HG03442 (cell line): ENCODE data around the gene GALNT17.

Experiments used
- ATAC-seq: cut with Tn5 transposase; IDR thresholded peaks from one replicate; pipeline ENCODE4 v1.9.1; 2021; ENCODE audit warnings: mild to moderate bottlenecking, moderate library complexity; ENCODE audit not compliant: unreplicated experiment

GALNT17 gene

GRCh38 chr7:71486856-71487628, 355.1 kb downstream of the GALNT17 start:
- ATAC-seq, result no peak

DNA sequence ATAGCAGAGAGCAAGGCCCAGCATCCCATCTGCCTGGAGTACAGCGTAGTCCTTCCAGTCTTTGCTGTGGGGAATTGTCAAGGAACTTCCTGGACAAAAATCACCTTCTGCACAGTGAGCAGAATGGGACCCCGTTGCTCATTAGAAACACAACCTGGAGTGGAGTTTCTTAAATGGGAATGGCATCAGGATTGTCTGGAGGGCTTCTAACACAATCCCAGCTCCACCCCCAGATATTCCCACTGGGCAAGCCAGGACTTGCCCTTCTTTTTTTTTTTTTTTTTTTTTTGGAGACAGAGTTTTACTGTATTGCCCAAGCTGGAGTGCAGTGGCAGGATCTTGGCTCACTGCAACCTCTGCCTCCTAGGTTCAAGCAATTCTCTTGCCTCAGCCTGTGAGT, 356.4 kb downstream of the GALNT17 start:
- ATAC-seq, result no peak

- no peak for ATAC-seq
Observed at GRCh38 chr7:71491336-71491735, 359.4 kb downstream of the GALNT17 start.

GRCh38 chr7:71495828-71496227, 363.9 kb downstream of the GALNT17 start:
- ATAC-seq, result no peak

DNA sequence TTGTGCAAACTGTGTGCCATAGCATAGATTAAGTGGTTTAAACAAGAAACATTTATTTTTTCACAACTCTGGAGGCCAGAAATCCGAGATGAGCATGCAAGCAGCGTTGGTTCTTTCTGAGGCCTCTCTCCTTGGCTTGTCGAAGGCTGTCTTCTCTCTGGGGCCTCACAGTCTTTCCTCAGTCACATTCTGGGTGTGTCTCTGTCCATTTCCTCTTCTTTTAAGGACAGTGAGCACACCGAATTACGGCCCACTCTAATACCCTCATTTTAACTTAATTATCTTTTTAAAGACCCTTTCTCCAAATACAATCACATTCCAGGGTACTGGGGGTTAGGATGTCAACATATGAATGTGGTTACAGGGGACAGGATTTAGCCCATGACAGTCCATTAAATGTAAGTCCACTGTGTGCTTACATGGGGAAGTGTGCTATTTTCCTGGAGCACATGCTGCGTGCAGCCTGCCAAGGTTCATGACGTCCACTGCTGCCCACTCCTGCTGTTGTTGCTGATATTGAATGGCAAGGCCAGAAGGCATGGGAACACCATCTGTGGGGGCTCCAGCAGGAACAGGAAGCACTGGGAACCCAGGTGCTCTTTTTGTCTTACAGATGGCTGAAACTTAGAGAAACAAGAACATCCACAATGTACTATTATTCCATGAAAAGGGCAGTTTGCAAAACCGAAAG, 365.5 kb downstream of the GALNT17 start:
- no peak for ATAC-seq

DNA sequence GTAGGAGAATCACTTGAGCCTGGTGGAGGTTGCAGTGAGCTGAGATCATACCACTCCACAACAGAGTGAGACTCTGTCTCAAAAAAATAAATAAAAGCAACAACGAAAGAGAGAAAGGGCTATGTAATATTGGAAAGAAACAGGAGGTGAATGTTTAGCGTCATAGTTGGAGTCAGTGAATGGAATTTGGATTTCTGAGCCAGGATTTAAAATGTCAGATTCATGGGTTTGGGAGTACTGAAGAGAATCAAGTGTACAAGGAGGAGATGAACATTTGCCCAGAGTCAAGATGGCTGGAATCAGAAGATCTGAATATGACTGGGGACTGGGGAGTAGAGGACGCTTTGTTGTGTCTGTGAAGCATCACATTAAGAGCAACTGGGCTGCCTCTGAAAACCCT, 366.4 kb downstream of the GALNT17 start:
- ATAC-seq, result no peak

DNA sequence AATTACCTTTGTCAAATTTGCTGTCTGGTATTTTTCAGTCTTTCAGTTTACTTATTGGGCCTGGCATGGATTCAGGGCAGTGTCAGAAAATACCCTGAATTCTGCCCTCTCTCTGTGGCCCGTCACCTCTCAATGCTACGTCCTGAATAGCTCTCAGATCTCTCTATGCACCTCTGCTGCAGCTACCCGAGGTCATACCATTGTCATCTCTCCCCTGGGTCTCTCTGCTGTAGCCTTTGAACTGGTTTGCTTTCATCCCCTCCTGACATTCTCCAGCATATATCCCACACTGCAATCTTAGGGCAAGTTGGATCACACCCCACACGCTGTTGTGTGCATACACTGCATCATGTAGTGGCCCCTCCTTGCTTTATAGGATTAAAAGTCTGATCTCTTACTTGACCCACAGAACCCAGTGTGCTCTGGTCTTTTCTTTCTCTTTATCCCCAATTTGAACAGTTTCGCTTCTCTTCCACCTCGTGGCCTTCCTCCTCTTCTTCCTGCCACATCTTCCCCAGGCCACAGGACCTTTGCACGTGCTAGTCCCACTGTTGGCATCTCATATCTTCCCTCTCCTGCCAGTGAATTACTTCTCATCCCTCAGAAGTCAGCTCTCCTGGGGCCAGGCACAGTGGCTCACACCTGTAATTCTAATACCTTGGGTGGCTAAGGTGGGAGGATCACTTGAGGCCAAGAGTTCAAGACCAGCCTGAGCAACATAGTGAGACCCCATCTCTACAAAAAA, 372.9 kb downstream of the GALNT17 start:
- ATAC-seq, result no peak

- ATAC-seq, result no peak
Observed at GRCh38 chr7:71506822-71507221, 374.9 kb downstream of the GALNT17 start.

GRCh38 chr7:71507680-71508602, 376.0 kb downstream of the GALNT17 start:
- no peak for ATAC-seq

DNA sequence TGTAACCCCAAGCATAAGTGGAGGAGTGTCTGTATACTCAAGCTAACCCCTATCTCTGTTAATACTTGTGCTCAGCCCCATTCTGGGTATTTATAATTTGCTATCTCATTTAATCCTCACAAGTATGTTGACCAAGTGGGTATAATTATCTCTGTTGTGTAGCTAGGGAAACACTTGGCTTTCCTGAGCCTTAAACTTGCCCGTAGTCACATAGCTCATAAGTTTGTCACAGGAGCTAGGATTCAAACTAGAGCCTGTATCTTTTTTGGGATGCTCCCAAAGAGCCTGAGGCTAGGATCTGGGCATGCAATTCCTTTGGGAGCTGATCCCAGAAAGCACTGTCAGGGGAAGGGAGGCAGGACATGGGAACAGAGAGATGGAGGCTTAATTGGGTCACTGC, 377.4 kb downstream of the GALNT17 start:
- ATAC-seq, result no peak

GRCh38 chr7:71511361-71511807, 379.4 kb downstream of the GALNT17 start:
- ATAC-seq, result no peak

DNA sequence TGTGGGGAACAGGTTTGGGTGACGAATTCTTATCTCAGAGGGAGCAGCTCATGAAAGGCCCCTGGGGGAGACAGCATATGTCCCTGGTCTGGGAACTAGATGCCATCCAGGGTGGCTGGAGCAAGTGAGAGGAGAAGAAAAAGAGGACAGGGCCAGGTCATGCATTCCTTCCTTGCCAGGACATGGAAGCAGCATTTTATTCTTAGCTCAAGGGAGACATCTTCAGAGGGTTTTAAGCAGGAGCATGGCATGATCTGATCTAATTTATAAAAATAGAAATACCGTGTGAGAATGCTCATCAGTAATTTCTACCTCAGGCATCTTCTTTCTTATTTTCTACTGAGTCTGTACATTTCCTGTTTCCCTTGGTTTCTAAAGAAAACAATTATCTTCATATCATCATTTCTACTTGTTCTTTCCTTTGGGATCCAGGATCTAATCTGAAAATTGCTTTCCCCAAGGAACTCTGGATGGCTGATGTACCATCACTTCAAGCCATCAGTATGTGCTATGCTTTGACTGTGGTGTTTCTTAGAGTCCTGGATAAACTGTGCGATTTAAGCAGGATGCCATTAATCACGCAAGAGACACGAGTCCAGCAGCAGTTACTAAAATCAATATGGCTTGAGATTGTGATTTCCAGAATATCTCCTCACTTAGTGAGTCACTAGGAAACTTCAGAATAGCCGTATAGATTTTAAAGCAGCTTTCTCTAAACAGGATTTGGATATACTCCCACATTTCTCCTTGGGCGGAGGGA, 386.2 kb downstream of the GALNT17 start:
- ATAC-seq, result no peak

DNA sequence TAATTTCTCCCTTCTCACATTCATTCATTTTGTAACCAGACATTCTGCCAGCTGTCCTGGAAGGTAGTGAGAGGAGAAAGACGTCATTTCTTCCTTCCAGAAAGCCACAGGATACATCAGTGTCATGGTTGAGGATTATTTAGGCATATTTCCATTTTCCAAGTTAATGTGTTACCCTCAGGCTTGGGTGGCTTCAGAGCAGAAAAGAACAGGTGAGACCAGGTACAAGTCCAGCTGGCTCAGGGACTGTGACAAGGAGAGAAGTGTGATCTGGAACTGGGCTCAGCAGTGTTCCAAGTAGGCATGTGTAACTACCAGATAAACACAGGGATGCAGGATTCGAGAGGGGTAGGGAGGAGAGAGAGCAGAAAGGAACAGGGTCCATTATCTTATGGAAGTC, 386.9 kb downstream of the GALNT17 start:
- ATAC-seq, result no peak

DNA sequence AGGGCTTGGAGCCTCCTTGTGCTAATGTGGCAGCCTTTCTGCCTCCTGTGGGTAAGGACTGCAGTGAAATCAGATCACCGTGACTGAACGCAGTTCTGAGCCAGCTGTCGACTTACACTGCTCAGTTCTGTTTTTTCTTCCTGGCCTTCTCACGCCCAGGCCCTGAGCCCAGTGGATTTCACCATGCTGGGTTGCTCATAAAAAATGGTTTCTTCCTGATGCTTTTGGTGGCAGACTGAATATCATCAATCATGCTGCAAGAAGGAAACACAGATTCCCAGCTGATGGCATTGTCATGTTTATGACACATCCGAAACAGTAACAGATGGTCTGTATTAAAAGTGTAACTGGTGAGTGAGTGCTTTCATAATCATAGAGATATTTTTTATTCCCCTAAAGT, 389.6 kb downstream of the GALNT17 start:
- ATAC-seq, result no peak

- ATAC-seq, result no peak
Observed at GRCh38 chr7:71526106-71526505, 394.2 kb downstream of the GALNT17 start.

GRCh38 chr7:71527213-71527612, 395.3 kb downstream of the GALNT17 start:
- no peak for ATAC-seq

DNA sequence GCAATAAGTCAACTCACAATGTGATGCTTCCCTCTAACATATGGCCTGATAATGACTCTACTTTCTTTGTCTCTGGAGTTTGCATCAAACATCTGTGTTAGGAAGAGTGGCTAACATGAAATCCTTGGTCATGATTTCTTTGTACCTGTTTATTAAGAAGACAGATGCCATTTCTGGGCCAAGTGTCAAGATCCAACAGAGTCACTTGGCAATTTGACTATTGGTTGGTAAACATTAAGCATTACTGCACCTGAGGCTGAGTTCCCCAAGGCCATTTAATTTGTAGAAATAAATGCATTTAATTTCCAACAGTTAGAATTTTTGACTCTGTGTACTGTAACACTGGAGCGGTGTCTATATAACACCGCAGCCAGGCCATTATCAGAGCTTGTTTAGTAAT, 403.7 kb downstream of the GALNT17 start:
- no peak for ATAC-seq

DNA sequence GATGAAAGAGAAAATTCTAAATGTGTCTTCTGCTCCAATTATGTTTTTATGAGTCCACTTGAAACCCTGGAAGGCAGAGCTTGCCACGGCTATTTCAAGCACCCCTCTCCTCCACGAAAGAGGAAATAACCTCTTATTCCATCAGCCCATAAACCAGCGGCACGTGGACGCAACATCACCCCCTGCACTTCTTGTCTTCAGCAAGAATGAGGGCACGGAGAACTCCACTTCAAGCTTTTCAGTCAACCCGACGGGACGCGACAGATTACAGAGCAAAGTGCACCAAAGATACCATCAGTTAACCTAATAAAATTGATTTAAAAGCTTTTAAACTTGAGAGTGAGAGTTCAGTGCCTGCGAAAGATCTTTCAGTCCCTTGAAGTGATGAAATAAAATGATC, 406.3 kb downstream of the GALNT17 start:
- no peak for ATAC-seq

DNA sequence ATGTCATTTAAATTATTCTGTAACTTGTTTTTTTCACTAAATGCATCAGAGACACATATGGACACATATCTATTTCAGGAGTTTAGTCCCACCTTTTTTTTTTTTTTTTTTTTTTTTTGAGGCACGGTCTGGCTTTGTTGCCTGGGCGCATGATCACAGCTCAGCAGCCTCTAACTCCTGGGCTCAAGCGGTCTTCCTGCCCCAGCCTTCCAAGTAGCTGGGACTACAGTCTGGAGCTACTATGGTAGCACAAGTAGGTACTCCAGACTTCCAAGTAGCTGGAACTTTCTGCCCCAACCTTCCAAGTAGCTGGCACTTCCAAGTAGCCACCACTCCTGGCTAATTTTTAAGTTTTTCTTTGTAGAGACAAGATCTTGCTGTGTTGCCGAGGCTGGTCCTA, 407.7 kb downstream of the GALNT17 start:
- no peak for ATAC-seq
